HG03060 (cell line): Measurements from ENCODE around the gene SLC7A6OS.

ENCODE experiments used
- ATAC-seq: cut with Tn5 transposase; IDR thresholded peaks from one replicate; pipeline ENCODE4 v1.9.1; 2021; ENCODE audit warnings: low read depth, moderate number of reproducible peaks; ENCODE audit not compliant: unreplicated experiment

The SLC7A6OS gene

GRCh38 chr16:68283346-68283745, 27.4 kb downstream of the SLC7A6OS start:
- ATAC-seq, result no peak

- ATAC-seq, result no peak
Observed at GRCh38 chr16:68282064-68282452, 28.7 kb downstream of the SLC7A6OS start.

GRCh38 chr16:68281368-68282063, 29.2 kb downstream of the SLC7A6OS start:
- no peak for ATAC-seq

GRCh38 chr16:68279726-68280558, 30.8 kb downstream of the SLC7A6OS start:
- no peak for ATAC-seq

GRCh38 chr16:68276223-68276622, 34.5 kb downstream of the SLC7A6OS start:
- ATAC-seq, result no peak

GRCh38 chr16:68275611-68276191, 35.0 kb downstream of the SLC7A6OS start:
- ATAC-seq, result peak; percentile 39

GRCh38 chr16:68274441-68274840, 36.3 kb downstream of the SLC7A6OS start:
- no peak for ATAC-seq

- no peak for ATAC-seq
Observed at GRCh38 chr16:68273896-68274295, 36.9 kb downstream of the SLC7A6OS start.

- no peak for ATAC-seq
Observed at GRCh38 chr16:68273459-68273858, 37.3 kb downstream of the SLC7A6OS start.

- ATAC-seq, result no peak
Observed at GRCh38 chr16:68272507-68273209, 38.1 kb downstream of the SLC7A6OS start.

GRCh38 chr16:68270353-68270752, 40.4 kb downstream of the SLC7A6OS start:
- ATAC-seq, result no peak

GRCh38 chr16:68269793-68270192, 41.0 kb downstream of the SLC7A6OS start:
- no peak for ATAC-seq

GRCh38 chr16:68267612-68268405, 42.9 kb downstream of the SLC7A6OS start:
- ATAC-seq, result no peak

GRCh38 chr16:68265078-68265920, 45.4 kb downstream of the SLC7A6OS start:
- no peak for ATAC-seq

GRCh38 chr16:68264128-68265077, 46.3 kb downstream of the SLC7A6OS start, which contains the start of gene SLC7A6:
TSS of gene SLC7A6 (plus strand) at chr16:68264526. CDS start at chr16:68274727, 10,201 bp downstream.
- no peak for ATAC-seq

- ATAC-seq, result no peak
Observed at GRCh38 chr16:68263559-68264127, 47.1 kb downstream of the SLC7A6OS start.

- ATAC-seq, result no peak
Observed at GRCh38 chr16:68259007-68259825, 51.5 kb downstream of the SLC7A6OS start.
